ENCODE measurements around the gene CFAP61.

GRCh38 chr20:20210943-20211273 lies 158.6 kb downstream of the CFAP61 start:
- TF ChIP-seq CTCF (IDR thresholded peaks at IDR 0.05 in 8 of 11, conservative IDR thresholded peaks at IDR 0.05 in 3 of 11) (no peak), POLR2AphosphoS5 (IDR thresholded peaks at IDR 0.05) (no peak), POLR2A (IDR thresholded peaks at IDR 0.05) (no peak)
